ENCODE data around the gene C6. TPM values are rescaled to one million over a fixed set of nuclear protein-coding genes. Genes with fewer than 3 reads are reported as not detected.

The C6 gene
- 100 to 1,000 TPM; 128 to 322 (median 149) TPM for total RNA-seq
- 71.2 TPM for polyA plus RNA-seq
- long read RNA-seq, donor 1, transcript C6-202 (18 exons, 3,551 nt) = major isoform, 148 of 234 reads
- long read RNA-seq, donor 1, transcript C6-201 (18 exons, 3,661 nt) = minor isoform, 9 of 234 reads
- long read RNA-seq, donor 1, partial matches to known transcripts = 51 of 234 reads
- long read RNA-seq, donor 1, other reads (novel, unspliced or antisense) = 26 of 234 reads
- long read RNA-seq, donor 2, transcript C6-202 (18 exons, 3,551 nt) = major isoform, 60 of 83 reads
- long read RNA-seq, donor 2, partial matches to known transcripts = 7 of 83 reads
- long read RNA-seq, donor 2, other reads (novel, unspliced or antisense) = 15 of 83 reads
- long read RNA-seq, donor 3, transcript C6-201 (18 exons, 3,661 nt) = minor isoform, 7 of 832 reads
- long read RNA-seq, donor 3, transcript C6-202 (18 exons, 3,551 nt) = major isoform, 568 of 832 reads
- long read RNA-seq, donor 3, partial matches to known transcripts = 157 of 832 reads
- long read RNA-seq, donor 3, other reads (novel, unspliced or antisense) = 100 of 832 reads
- long read RNA-seq, donor 4, transcript C6-202 (18 exons, 3,551 nt) = major isoform, 60 of 100 reads
- long read RNA-seq, donor 4, partial matches to known transcripts = 13 of 100 reads
- long read RNA-seq, donor 4, other reads (novel, unspliced or antisense) = 27 of 100 reads

GRCh38 chr5:41213340-41213739 is at the start of gene C6:
TSS of gene C6 (minus strand) at chr5:41213532. CDS start at chr5:41203230, 10,302 bp downstream.
- 67% methylated on average over 1 of the region's 1 CpG for WGBS
- intact Hi-C loops (cut with DNase I) = no loop called here
- H3K27ac ChIP-seq (ENCODE audit: low read length) = no peak within 1 kb of the TSS
- no peaks in the 10 kb centered on the region for H3K27me3 ChIP-seq (ENCODE audit: control insufficient read depth, insufficient read depth)
- H3K4me1 ChIP-seq (ENCODE audit: control insufficient read depth, insufficient read depth, low read length) = no peaks in the 10 kb centered on the region
- DNase-seq (no peak), ATAC-seq (peak; percentile 86 to 87)
- no peaks in the 10 kb centered on the region for H3K9me3 ChIP-seq (ENCODE audit: control insufficient read depth, low read length)
- H3K4me3 ChIP-seq (ENCODE audit: low read length) = peak within 1 kb of the TSS; percentile 73

- no peak overlapping the region for H3K27ac ChIP-seq (ENCODE audit: low read length)
- 73% methylated on average over 4 of the region's 4 CpGs for WGBS
- ATAC-seq = peak in 1 of 2 donors; percentile 55
These were observed 43.1 kb upstream of the C6 start for GRCh38 chr5:41256400-41256799.

GRCh38 chr5:41253109-41253508 is 39.8 kb upstream of the C6 start:
- intact Hi-C loops (cut with DNase I) = no loop called here
- no peak overlapping the region for H3K27ac ChIP-seq (ENCODE audit: low read length)
- ATAC-seq = no peak

More at GRCh38 chr5:41256400-41256799, 43.1 kb upstream of the C6 start:
- H3K9me3 ChIP-seq (ENCODE audit: control insufficient read depth, low read length) = no peaks in the 10 kb centered on the region
- intact Hi-C loops (cut with DNase I) = no loop called here
- no peak for DNase-seq
- H3K4me1 ChIP-seq (ENCODE audit: control insufficient read depth, insufficient read depth, low read length) = no peaks in the 10 kb centered on the region
- no peak overlapping the region for H3K4me3 ChIP-seq (ENCODE audit: low read length)
- H3K27me3 ChIP-seq (ENCODE audit: control insufficient read depth, insufficient read depth) = no peaks in the 10 kb centered on the region

GRCh38 chr5:41252036-41252435 is 38.7 kb upstream of the C6 start:
- Histone ChIP-seq H3K4me1 (ENCODE audit: control insufficient read depth, insufficient read depth, low read length) (no peaks in the 10 kb centered on the region), H3K9me3 (ENCODE audit: control insufficient read depth, low read length) (no peaks in the 10 kb centered on the region), H3K27ac (ENCODE audit: low read length) (no peak overlapping the region), H3K4me3 (ENCODE audit: low read length) (no peak overlapping the region), H3K27me3 (ENCODE audit: control insufficient read depth, insufficient read depth) (no peaks in the 10 kb centered on the region)
- ATAC-seq (no peak), DNase-seq (no peak)
- intact Hi-C loops (cut with DNase I) = no loop called here

More at GRCh38 chr5:41253109-41253508, 39.8 kb upstream of the C6 start:
- DNase-seq = no peak
- no peaks in the 10 kb centered on the region for H3K9me3 ChIP-seq (ENCODE audit: control insufficient read depth, low read length)
- H3K4me1 ChIP-seq (ENCODE audit: control insufficient read depth, insufficient read depth, low read length) = no peaks in the 10 kb centered on the region
- no peak overlapping the region for H3K4me3 ChIP-seq (ENCODE audit: low read length)
- H3K27me3 ChIP-seq (ENCODE audit: control insufficient read depth, insufficient read depth) = no peaks in the 10 kb centered on the region

GRCh38 chr5:41250351-41250987 is 37.1 kb upstream of the C6 start:
- no peak overlapping the region for H3K27ac ChIP-seq (ENCODE audit: low read length)
- intact Hi-C loops (cut with DNase I) = no loop called here
- no peaks in the 10 kb centered on the region for H3K4me1 ChIP-seq (ENCODE audit: control insufficient read depth, insufficient read depth, low read length)
- ATAC-seq (no peak), DNase-seq (no peak)
- H3K4me3 ChIP-seq (ENCODE audit: low read length) = no peak overlapping the region
- H3K27me3 ChIP-seq (ENCODE audit: control insufficient read depth, insufficient read depth) = no peaks in the 10 kb centered on the region
- 85% methylated on average over 2 of the region's 2 CpGs for WGBS
- H3K9me3 ChIP-seq (ENCODE audit: control insufficient read depth, low read length) = no peaks in the 10 kb centered on the region

GRCh38 chr5:41247135-41247534 is 33.8 kb upstream of the C6 start:
- 81% methylated on average over 1 of the region's 1 CpG for WGBS
- H3K9me3 ChIP-seq (ENCODE audit: control insufficient read depth, low read length) = no peaks in the 10 kb centered on the region
- H3K4me1 ChIP-seq (ENCODE audit: control insufficient read depth, insufficient read depth, low read length) = no peaks in the 10 kb centered on the region
- intact Hi-C loops (cut with DNase I) = no loop called here
- no peaks in the 10 kb centered on the region for H3K27me3 ChIP-seq (ENCODE audit: control insufficient read depth, insufficient read depth)
- no peak overlapping the region for H3K4me3 ChIP-seq (ENCODE audit: low read length)
- ATAC-seq (no peak), DNase-seq (no peak)
- H3K27ac ChIP-seq (ENCODE audit: low read length) = no peak overlapping the region

- Histone ChIP-seq H3K27me3 (ENCODE audit: control insufficient read depth, insufficient read depth) (no peaks in the 10 kb centered on the region), H3K9me3 (ENCODE audit: control insufficient read depth, low read length) (no peaks in the 10 kb centered on the region), H3K4me1 (ENCODE audit: control insufficient read depth, insufficient read depth, low read length) (no peaks in the 10 kb centered on the region), H3K27ac (ENCODE audit: low read length) (no peak overlapping the region), H3K4me3 (ENCODE audit: low read length) (no peak overlapping the region)
- ATAC-seq (peak in 1 of 2 donors; percentile 46), DNase-seq (no peak)
- WGBS = 68% methylated on average over 1 of the region's 1 CpG
- intact Hi-C loops (cut with DNase I) = no loop called here
These were observed 33.0 kb upstream of the C6 start for GRCh38 chr5:41246376-41246775.

- intact Hi-C loops (cut with DNase I) = no loop called here
These were observed 30.2 kb upstream of the C6 start for GRCh38 chr5:41243558-41243957.

GRCh38 chr5:41240985-41241384 is 27.7 kb upstream of the C6 start:
- Histone ChIP-seq H3K9me3 (ENCODE audit: control insufficient read depth, low read length) (no peaks in the 10 kb centered on the region), H3K27ac (ENCODE audit: low read length) (no peak overlapping the region), H3K4me1 (ENCODE audit: control insufficient read depth, insufficient read depth, low read length) (no peaks in the 10 kb centered on the region), H3K4me3 (ENCODE audit: low read length) (no peak overlapping the region), H3K27me3 (ENCODE audit: control insufficient read depth, insufficient read depth) (no peaks in the 10 kb centered on the region)
- no peak for ATAC-seq
- peak in 1 of 3 donors; percentile 31 for DNase-seq
- intact Hi-C loops (cut with DNase I) = no loop called here
- WGBS = 97% methylated on average over 3 of the region's 3 CpGs

More at GRCh38 chr5:41243558-41243957, 30.2 kb upstream of the C6 start:
- DNase-seq = no peak
- no peak for ATAC-seq
- Histone ChIP-seq H3K27me3 (ENCODE audit: control insufficient read depth, insufficient read depth) (no peaks in the 10 kb centered on the region), H3K4me3 (ENCODE audit: low read length) (no peak overlapping the region), H3K9me3 (ENCODE audit: control insufficient read depth, low read length) (no peaks in the 10 kb centered on the region), H3K4me1 (ENCODE audit: control insufficient read depth, insufficient read depth, low read length) (no peaks in the 10 kb centered on the region), H3K27ac (ENCODE audit: low read length) (no peak overlapping the region)
- WGBS = 95% methylated on average over 1 of the region's 1 CpG

- Histone ChIP-seq H3K9me3 (ENCODE audit: control insufficient read depth, low read length) (no peaks in the 10 kb centered on the region), H3K4me3 (ENCODE audit: low read length) (no peak overlapping the region), H3K27ac (ENCODE audit: low read length) (no peak overlapping the region), H3K27me3 (ENCODE audit: control insufficient read depth, insufficient read depth) (no peaks in the 10 kb centered on the region), H3K4me1 (ENCODE audit: control insufficient read depth, insufficient read depth, low read length) (no peaks in the 10 kb centered on the region)
- 98% methylated on average over 3 of the region's 3 CpGs for WGBS
- ATAC-seq = no peak
- peak in 2 of 3 donors; percentile 12 to 37 for DNase-seq
- intact Hi-C loops (cut with DNase I) = no loop called here
These were observed 27.1 kb upstream of the C6 start for GRCh38 chr5:41240390-41240789.

- no peak overlapping the region for H3K27ac ChIP-seq (ENCODE audit: low read length)
- no peaks in the 10 kb centered on the region for H3K27me3 ChIP-seq (ENCODE audit: control insufficient read depth, insufficient read depth)
- no peaks in the 10 kb centered on the region for H3K4me1 ChIP-seq (ENCODE audit: control insufficient read depth, insufficient read depth, low read length)
- no peak for DNase-seq
- no peaks in the 10 kb centered on the region for H3K9me3 ChIP-seq (ENCODE audit: control insufficient read depth, low read length)
- no peak overlapping the region for H3K4me3 ChIP-seq (ENCODE audit: low read length)
- no peak for ATAC-seq
- intact Hi-C loops (cut with DNase I) = no loop called here
These were observed 21.1 kb upstream of the C6 start for GRCh38 chr5:41234475-41234874.
